ENCODE results near the gene AXIN1. TPM values are rescaled to one million over a fixed set of nuclear protein-coding genes. Genes with fewer than 3 reads are reported as not detected.
A peak's percentile ranks its signal among the peaks of the same experiment; 100 is the strongest.

The AXIN1 gene
- total RNA-seq, 2 experiments from 2014 or later: 18.6 to 20.5 TPM

GRCh38 chr16:316741-317464 lies 35.6 kb downstream of the AXIN1 start:
- no peak overlapping the region for H3K4me3 Mint-ChIP-seq
- POLR2A ChIA-PET: no interaction called here

GRCh38 chr16:314795-315299 lies 37.7 kb downstream of the AXIN1 start:
- POLR2A ChIA-PET: no interaction called here
- DNase-seq: no peak
- CTCF ChIA-PET: no interaction called here

More at GRCh38 chr16:316741-317464, 35.6 kb downstream of the AXIN1 start:
- H3K4me1 Mint-ChIP-seq (ENCODE audit: low read depth): peaks cover 26% of the 10 kb centered on the region
- peaks cover 3% of the 10 kb centered on the region for H3K36me3 Mint-ChIP-seq
- DNase-seq: no peak
- CTCF ChIA-PET: no interaction called here
- H3K27me3 Mint-ChIP-seq: no peaks in the 10 kb centered on the region
- intact Hi-C loops (cut with micrococcal nuclease): no loop called here
- H3K27ac Mint-ChIP-seq: no peak overlapping the region
- no peaks in the 10 kb centered on the region for H3K9me3 Mint-ChIP-seq

GRCh38 chr16:314351-314750 lies 38.2 kb downstream of the AXIN1 start:
- H3K27me3 Mint-ChIP-seq: no peaks in the 10 kb centered on the region
- DNase-seq: no peak
- CTCF ChIA-PET: interaction anchor here (1.2 kb wide), 1 partner anchor 249 kb away, joined by 3 read pairs; no protein-coding TSS in a partner anchor
- no peak overlapping the region for H3K27ac Mint-ChIP-seq
- intact Hi-C loops (cut with micrococcal nuclease): no loop called here
- H3K4me1 Mint-ChIP-seq (ENCODE audit: low read depth): peaks cover 18% of the 10 kb centered on the region
- POLR2A ChIA-PET: no interaction called here
- no peaks in the 10 kb centered on the region for H3K9me3 Mint-ChIP-seq
- no peak overlapping the region for H3K4me3 Mint-ChIP-seq
- H3K36me3 Mint-ChIP-seq: peaks cover 3% of the 10 kb centered on the region

More at GRCh38 chr16:314795-315299, 37.7 kb downstream of the AXIN1 start:
- intact Hi-C loops (cut with micrococcal nuclease): no loop called here
- Mint-ChIP-seq H3K4me1 (ENCODE audit: low read depth) (peaks cover 16% of the 10 kb centered on the region), H3K9me3 (no peaks in the 10 kb centered on the region), H3K27ac (no peak overlapping the region), H3K36me3 (peaks cover 3% of the 10 kb centered on the region), H3K27me3 (no peaks in the 10 kb centered on the region), H3K4me3 (no peak overlapping the region)

- Mint-ChIP-seq H3K27me3 (no peaks in the 10 kb centered on the region), H3K36me3 (peaks cover 3% of the 10 kb centered on the region), H3K9me3 (no peaks in the 10 kb centered on the region), H3K27ac (no peak overlapping the region), H3K4me3 (no peak overlapping the region), H3K4me1 (ENCODE audit: low read depth) (peaks cover 11% of the 10 kb centered on the region)
- ChIA-PET CTCF (no interaction called here), POLR2A (no interaction called here)
- intact Hi-C loops (cut with micrococcal nuclease): no loop called here
- no peak for DNase-seq
These were observed 40.8 kb downstream of the AXIN1 start for GRCh38 chr16:311725-312124.

- H3K4me3 Mint-ChIP-seq: no peak overlapping the region
- no peak overlapping the region for H3K27ac Mint-ChIP-seq
- intact Hi-C loops (cut with micrococcal nuclease): no loop called here
- H3K36me3 Mint-ChIP-seq: peaks cover 3% of the 10 kb centered on the region
- CTCF ChIA-PET: interaction anchor here (1.0 kb wide), 1 partner anchor 9 kb away, joined by 3 read pairs; no protein-coding TSS in a partner anchor
- H3K9me3 Mint-ChIP-seq: no peaks in the 10 kb centered on the region
- no peak for DNase-seq
- H3K4me1 Mint-ChIP-seq (ENCODE audit: low read depth): peaks cover 6% of the 10 kb centered on the region
- H3K27me3 Mint-ChIP-seq: no peaks in the 10 kb centered on the region
- POLR2A ChIA-PET: no interaction called here
These were observed 43.0 kb downstream of the AXIN1 start for GRCh38 chr16:309476-309875.

- H3K27ac Mint-ChIP-seq: no peak overlapping the region
- peaks cover 12% of the 10 kb centered on the region for H3K36me3 Mint-ChIP-seq
- no peaks in the 10 kb centered on the region for H3K9me3 Mint-ChIP-seq
- CTCF ChIA-PET: no interaction called here
- DNase-seq: no peak
- POLR2A ChIA-PET: no interaction called here
- intact Hi-C loops (cut with micrococcal nuclease): no loop called here
- H3K27me3 Mint-ChIP-seq: no peaks in the 10 kb centered on the region
- H3K4me1 Mint-ChIP-seq (ENCODE audit: low read depth): peaks cover 6% of the 10 kb centered on the region
- H3K4me3 Mint-ChIP-seq: no peak overlapping the region
These were observed 44.7 kb downstream of the AXIN1 start for GRCh38 chr16:307691-308312.

GRCh38 chr16:306911-307370 lies 45.6 kb downstream of the AXIN1 start:
- intact Hi-C loops (cut with micrococcal nuclease): no loop called here
- no peak for DNase-seq
- H3K27me3 Mint-ChIP-seq: no peaks in the 10 kb centered on the region
- ChIA-PET CTCF (no interaction called here), POLR2A (no interaction called here)
- H3K36me3 Mint-ChIP-seq: peaks cover 10% of the 10 kb centered on the region
- H3K4me3 Mint-ChIP-seq: no peak overlapping the region
- H3K4me1 Mint-ChIP-seq (ENCODE audit: low read depth): peaks cover 6% of the 10 kb centered on the region
- no peaks in the 10 kb centered on the region for H3K9me3 Mint-ChIP-seq
- H3K27ac Mint-ChIP-seq: no peak overlapping the region

GRCh38 chr16:305916-306626 lies 46.5 kb downstream of the AXIN1 start:
- Mint-ChIP-seq H3K9me3 (no peaks in the 10 kb centered on the region), H3K36me3 (peaks cover 10% of the 10 kb centered on the region), H3K27ac (no peak overlapping the region), H3K27me3 (no peaks in the 10 kb centered on the region), H3K4me1 (ENCODE audit: low read depth) (peaks cover 6% of the 10 kb centered on the region), H3K4me3 (no peak overlapping the region)
- DNase-seq: no peak
- ChIA-PET CTCF (no interaction called here), POLR2A (no interaction called here)
- intact Hi-C loops (cut with micrococcal nuclease): no loop called here

- intact Hi-C loops (cut with micrococcal nuclease): no loop called here
- Mint-ChIP-seq H3K9me3 (no peaks in the 10 kb centered on the region), H3K4me1 (ENCODE audit: low read depth) (no peaks in the 10 kb centered on the region), H3K27me3 (no peaks in the 10 kb centered on the region), H3K27ac (no peak overlapping the region), H3K4me3 (no peak overlapping the region), H3K36me3 (peaks cover 10% of the 10 kb centered on the region)
- ChIA-PET CTCF (interaction anchor here (0.8 kb wide), 1 partner anchor 58 kb away, joined by 3 read pairs; no protein-coding TSS in a partner anchor), POLR2A (no interaction called here)
- peak; percentile 19 for DNase-seq
These were observed 48.6 kb downstream of the AXIN1 start for GRCh38 chr16:303760-304505.

GRCh38 chr16:301950-302349 lies 50.6 kb downstream of the AXIN1 start:
- POLR2A ChIA-PET: no interaction called here
- Mint-ChIP-seq H3K36me3 (peaks cover 12% of the 10 kb centered on the region), H3K4me3 (no peak overlapping the region), H3K9me3 (no peaks in the 10 kb centered on the region), H3K27ac (no peak overlapping the region), H3K4me1 (ENCODE audit: low read depth) (no peaks in the 10 kb centered on the region), H3K27me3 (no peaks in the 10 kb centered on the region)
- intact Hi-C loops (cut with micrococcal nuclease): no loop called here
- no peak for DNase-seq
- CTCF ChIA-PET: no interaction called here

- H3K36me3 Mint-ChIP-seq: peaks cover 12% of the 10 kb centered on the region
- H3K4me3 Mint-ChIP-seq: no peak overlapping the region
- no peak overlapping the region for H3K27ac Mint-ChIP-seq
- H3K9me3 Mint-ChIP-seq: no peaks in the 10 kb centered on the region
- intact Hi-C loops (cut with micrococcal nuclease): no loop called here
- no peaks in the 10 kb centered on the region for H3K27me3 Mint-ChIP-seq
- POLR2A ChIA-PET: no interaction called here
- CTCF ChIA-PET: interaction anchor here (1.1 kb wide), 1 partner anchor 8 kb away, joined by 3 read pairs; no protein-coding TSS in a partner anchor
- H3K4me1 Mint-ChIP-seq (ENCODE audit: low read depth): no peaks in the 10 kb centered on the region
- no peak for DNase-seq
These were observed 51.3 kb downstream of the AXIN1 start for GRCh38 chr16:301235-301634.

GRCh38 chr16:297832-298231 lies 54.7 kb downstream of the AXIN1 start:
- intact Hi-C loops (cut with micrococcal nuclease): no loop called here
- no peaks in the 10 kb centered on the region for H3K9me3 Mint-ChIP-seq

More at GRCh38 chr16:297832-298231, 54.7 kb downstream of the AXIN1 start:
- CTCF ChIA-PET: no interaction called here
- no peaks in the 10 kb centered on the region for H3K4me1 Mint-ChIP-seq (ENCODE audit: low read depth)
- POLR2A ChIA-PET: no interaction called here
- DNase-seq: no peak
- peaks cover 4% of the 10 kb centered on the region for H3K36me3 Mint-ChIP-seq
- no peaks in the 10 kb centered on the region for H3K27me3 Mint-ChIP-seq
- H3K27ac Mint-ChIP-seq: no peak overlapping the region
- no peak overlapping the region for H3K4me3 Mint-ChIP-seq
